ENCODE data around the gene AKR1D1.

GRCh38 chr7:138027100-138027499, 49.2 kb upstream of the AKR1D1 start:
- no peak for TF ChIP-seq CTCF (conservative IDR thresholded peaks at IDR 0.05; ENCODE audit: low read length)
- no peak for TF ChIP-seq EZH2phosphoT487 (IDR thresholded peaks at IDR 0.05; ENCODE audit: borderline replicate concordance, low read depth, low read length)
